Astrocyte (in vitro differentiated cells and primary cell): ENCODE measurements around the gene LPO.

Source experiments
- EZH2 ChIP-seq: IDR thresholded peaks from 2 replicates; pipeline ENCODE4 v1.6.1; 2012; ENCODE audit warnings: mild to moderate bottlenecking, low read length, inconsistent platforms; ENCODE audit not compliant: insufficient read depth
- TF ChIP-seq, protein P1 (sequence below): IDR thresholded peaks from 2 replicates; pipeline ENCODE4 v1.5.1; 2011; ENCODE audit warnings: low read depth, mild to moderate bottlenecking, inconsistent platforms, low read length, moderate library complexity; ENCODE audit not compliant: insufficient read depth

DNA sequence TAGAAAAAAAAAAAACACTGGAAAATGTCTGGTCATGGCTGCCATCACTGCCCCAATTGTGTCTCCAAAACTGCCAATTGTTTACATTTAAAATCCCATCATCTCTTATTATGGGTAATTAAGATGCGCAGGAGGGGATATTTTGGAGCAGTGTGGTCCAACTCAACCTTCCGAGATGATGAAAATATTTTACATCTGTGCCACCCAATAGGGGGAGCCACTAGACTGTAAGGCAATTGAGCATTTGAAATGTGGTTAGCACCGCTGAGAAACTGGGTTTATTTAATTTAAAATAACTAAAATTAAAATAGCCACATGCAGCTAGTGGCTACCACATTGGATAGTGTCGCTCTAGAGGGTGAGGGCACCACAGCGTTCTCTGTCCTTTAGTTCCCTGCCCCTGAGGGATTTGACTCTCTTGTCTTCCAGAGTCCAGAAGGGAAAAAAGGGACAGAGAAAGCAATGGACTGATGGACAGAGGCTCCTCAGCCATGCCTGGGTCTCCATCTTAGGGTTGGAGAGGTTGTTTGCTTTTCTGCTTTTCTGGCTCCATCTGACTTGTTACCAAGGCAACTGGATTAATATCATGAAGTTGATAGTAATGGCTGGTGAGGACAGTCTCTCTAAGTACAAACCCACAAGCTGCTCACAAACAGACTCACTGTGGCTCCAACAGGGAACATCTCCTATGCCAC, 38.9 kb downstream of the LPO start:
- TF ChIP-seq, protein P1, sequence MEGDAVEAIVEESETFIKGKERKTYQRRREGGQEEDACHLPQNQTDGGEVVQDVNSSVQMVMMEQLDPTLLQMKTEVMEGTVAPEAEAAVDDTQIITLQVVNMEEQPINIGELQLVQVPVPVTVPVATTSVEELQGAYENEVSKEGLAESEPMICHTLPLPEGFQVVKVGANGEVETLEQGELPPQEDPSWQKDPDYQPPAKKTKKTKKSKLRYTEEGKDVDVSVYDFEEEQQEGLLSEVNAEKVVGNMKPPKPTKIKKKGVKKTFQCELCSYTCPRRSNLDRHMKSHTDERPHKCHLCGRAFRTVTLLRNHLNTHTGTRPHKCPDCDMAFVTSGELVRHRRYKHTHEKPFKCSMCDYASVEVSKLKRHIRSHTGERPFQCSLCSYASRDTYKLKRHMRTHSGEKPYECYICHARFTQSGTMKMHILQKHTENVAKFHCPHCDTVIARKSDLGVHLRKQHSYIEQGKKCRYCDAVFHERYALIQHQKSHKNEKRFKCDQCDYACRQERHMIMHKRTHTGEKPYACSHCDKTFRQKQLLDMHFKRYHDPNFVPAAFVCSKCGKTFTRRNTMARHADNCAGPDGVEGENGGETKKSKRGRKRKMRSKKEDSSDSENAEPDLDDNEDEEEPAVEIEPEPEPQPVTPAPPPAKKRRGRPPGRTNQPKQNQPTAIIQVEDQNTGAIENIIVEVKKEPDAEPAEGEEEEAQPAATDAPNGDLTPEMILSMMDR, result peak; percentile 30
- TF ChIP-seq EZH2, result no peak
